Kasumi-1 (cell line): ENCODE measurements around the gene TRAPPC3.
A peak's percentile ranks its signal among the peaks of the same experiment; 100 is the strongest.
"Not testable (repeated sequence)": the region's sequence is repeated elsewhere in the genome, so short reads cannot be mapped to it uniquely, and the experiment has no call there.

Experiments used
- DNase-seq, 2 experiments: peaks; one replicate each; lab custom pipeline; 2025; lab: John Stamatoyannopoulos, UW

The TRAPPC3 gene

DNA sequence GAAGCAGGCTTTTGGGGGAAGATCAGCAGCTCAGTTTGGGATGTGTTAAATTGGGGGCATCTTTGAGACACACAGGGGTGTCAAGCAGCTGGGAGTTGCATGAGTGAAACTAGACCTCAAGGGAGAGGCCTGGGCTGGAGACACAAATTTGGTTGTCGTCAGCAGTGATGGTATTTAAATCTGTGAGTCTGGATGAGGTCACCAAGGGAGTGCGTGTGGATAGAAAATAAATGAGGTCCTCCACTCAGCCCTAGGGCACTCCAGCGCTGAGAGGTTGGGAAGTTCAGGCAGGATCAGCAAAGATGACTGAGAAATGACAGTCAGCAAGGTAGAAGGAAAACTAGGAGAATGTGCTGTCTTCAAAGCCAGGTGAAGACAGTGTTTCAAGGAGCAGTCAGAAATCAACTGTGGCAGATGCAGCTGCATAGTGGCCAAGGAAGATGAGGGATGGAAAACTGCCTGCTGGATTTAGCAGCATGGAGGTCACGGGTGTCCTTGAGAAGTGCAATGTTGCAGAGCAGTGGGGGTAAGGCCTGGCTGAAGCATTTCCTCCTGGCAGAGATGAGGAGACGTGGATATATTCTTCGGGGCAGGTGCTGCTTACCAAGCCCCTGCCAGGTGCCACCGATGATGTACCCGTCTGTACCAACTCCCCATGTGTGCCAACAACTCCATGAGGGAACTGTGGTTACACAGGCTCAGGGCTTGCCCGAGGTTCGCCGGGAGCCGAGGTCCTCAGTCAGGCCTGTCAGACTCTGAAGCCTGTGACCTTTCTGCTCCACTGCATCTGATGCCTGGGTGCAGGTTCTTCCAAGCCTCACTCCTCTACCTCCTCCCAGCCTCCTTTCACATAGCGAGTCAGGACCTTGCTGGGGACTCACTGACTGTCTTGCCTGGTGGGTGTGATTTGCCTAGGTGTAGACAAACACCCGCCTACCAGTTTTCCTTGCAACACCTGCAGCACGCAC lies 17.9 kb upstream of the TRAPPC3 start:
- no peak for DNase-seq

DNA sequence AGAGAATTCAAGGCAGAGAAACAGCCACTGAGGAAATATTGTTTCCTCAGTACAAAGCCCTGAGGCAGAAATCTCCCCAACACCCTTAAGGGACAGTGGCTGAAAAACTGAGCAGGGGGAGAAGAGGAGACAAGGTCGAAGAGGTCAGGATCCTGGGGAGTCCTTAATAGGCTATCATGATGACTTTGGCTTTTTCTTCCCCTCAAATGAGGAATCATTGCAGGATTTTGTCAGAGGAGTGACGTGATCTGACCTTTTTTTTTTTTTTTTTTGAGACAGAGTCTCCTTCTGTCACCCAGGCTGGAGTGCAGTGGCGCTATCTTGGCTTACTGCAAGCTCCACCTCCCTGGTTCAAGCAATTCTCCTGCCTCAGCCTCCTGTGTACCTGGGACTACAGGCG lies 16.9 kb upstream of the TRAPPC3 start:
- no peak for DNase-seq

DNA sequence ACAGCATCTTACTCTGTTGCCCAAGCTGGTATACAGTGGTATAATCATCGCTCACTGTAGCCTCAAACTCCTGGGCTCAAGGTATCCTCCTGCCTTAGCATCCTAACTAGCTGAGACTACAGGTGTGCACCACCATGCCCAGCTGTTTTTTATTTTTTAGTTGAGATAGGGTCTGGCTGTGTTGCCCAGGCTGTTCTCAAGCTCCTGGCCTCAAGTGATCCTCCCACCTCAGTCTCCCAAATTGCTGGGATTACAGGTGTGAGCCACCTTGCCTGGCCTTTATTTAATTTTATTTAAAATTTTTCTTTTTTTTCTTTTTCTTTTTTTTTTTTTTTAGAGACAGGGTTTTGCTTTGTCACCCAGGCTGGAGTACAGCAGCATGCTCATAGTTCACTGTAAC lies 15.9 kb upstream of the TRAPPC3 start:
- no peak for DNase-seq

DNA sequence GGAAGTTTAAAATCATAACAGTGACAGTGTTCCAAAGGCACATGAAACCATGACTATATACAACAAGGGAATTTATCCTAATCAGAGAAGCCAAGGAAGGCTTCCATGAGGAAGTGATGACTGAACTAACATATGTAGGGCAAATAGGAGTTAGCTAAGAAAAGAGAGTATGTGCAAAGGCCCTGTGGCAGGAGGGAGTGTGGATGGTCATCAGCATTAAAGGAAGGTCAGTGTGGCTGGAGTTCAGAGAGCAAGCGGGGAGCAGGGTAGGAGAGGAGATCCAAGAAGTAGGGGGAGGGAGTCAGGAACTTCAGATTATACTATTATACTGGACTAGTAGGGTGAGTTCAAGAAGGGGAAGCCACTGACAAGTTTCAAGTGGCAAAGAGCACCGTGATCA lies 15.1 kb upstream of the TRAPPC3 start:
- no peak for DNase-seq

DNA sequence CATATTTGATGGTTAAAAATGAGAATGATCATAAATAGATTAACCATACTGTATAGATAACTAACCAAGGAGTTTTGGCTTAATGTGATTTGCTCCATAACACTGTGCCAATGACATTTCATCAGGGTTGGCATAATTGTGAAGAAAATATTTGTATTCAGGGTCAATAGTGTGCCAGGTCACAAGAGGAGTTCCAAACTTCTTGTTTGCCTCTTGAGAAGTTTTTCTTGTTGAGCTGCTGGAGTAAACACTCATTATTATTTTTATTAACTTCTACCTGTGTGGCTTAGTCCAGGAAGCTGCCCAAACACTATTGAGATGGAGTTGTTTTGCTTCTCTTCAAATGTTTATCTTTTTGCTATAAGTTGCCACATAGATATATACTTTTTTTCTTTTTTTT lies 14.1 kb upstream of the TRAPPC3 start:
- DNase-seq, result no peak

DNA sequence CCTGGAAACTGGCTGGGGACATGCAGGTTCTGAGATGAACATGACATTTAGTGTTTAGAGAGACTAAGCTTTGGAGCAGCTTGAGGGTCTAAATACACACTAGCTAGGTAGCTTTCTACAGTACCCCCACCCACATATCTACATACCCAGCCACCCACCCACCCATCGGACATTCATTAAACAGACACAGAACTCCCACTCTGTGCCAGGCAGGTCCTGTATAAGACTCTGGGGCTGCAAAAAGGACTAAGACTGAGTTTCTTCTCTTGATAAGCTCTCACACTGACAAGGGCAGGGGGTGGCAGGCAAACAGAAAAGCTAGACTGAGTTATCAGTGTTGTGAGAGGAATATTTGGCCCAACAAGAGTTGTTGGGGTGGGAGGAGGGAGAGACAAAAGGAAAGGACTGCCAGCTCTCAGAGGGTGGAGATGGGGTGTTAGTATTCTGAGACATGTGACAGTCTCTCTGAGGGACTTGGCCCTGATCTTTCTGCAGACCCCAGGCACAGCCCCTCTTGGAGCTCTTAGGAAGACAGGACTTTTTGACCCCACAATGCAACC lies 13.5 kb upstream of the TRAPPC3 start:
- no peak for DNase-seq

DNA sequence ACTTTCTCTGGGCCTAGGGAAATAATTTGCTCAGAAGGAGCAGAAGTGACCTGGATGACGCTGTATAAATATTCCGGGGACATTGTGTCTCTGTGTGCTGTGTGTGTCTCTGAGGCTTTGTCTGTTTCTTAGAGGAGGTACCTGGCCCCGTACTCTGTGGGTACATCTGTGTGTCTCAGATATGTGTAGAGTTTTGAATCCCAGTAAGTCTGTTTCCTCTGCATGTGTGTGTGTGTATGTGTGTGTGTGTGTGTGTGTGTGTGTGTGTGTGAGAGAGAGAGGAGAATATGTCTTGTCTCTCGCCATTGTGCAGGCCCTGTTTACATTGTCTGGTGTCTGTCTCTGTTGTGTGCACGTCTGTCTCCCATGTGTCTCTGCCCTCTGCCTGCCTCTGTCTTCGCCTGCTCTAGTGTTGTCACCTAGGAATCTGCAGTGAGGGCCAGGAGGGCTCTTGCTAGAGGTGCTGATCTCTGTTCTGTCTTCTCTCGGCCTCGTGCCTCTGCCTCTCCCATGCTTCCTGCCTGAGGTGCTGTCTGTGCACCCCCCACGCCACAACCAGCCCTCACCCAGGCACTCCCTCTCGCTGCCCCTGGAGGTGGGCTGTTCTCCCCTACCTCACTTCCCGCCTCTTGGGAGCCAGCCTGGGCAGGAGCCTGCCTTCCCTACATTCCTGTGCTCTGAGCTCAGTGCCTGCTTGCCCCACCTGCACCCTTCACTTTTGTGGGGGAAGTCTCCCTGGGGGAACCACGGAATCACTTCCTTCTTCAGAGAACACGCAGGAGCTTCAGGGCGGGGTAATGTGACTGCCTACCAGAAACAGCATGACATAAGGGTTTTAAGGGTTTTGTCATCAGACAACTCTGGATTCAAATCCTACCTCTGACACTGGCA lies 12.6 kb upstream of the TRAPPC3 start:
- peak; percentile 42 to 56 for DNase-seq

DNA sequence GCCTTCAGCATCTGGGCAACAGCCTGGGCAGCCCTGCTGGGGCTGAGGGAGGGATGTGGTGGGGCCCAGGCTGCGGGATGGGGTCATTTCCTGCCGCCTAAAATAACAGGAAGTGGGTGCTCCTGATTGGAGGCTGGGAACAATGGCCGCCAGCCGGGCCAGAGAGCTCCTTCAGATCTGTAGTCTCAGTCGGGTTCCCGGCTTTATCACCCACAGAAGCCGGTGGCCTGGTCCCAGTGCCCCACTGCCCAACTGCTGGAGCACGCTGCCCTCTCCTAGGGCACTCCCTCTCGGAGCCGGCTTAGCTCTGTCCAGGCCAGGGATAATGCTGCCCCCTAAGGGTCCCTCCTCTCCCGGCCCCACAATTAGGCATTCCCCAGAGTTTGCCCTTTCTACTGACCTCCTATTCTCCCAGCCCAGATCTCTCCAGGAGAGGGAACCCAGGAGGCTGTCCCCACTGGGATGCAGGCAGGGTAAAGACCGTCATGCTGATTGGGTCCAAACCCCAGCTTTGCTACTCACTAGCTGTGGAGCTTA lies 11.7 kb upstream of the TRAPPC3 start:
- peak; percentile 70 to 72 for DNase-seq

DNA sequence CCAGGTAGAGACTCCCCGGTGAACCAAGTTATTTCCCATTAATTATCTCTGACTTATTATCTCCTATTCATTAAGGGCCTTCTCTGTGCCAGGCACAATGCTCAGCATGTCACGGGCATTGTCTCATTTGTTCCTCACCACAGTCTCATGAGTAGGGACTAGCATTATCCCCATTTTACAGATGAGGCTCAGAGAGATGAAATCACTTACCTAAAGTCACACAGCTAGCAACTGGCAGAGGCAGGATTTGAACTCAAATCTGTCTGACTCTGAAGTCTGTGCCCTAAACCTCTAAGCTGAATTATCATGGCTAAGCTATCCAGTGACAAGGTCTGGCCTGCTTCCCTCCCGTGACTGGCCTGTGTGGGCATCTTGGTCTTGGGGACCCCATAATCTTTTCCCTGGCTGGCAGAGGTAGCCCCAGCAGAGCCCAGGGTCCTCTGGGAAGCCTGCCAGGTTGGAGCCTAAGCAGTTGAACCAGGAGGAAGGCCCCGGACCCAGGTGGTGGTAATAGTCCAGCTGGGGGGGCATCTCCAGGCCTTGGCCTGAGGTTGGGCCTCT lies 11.2 kb upstream of the TRAPPC3 start:
- no peak for DNase-seq

DNA sequence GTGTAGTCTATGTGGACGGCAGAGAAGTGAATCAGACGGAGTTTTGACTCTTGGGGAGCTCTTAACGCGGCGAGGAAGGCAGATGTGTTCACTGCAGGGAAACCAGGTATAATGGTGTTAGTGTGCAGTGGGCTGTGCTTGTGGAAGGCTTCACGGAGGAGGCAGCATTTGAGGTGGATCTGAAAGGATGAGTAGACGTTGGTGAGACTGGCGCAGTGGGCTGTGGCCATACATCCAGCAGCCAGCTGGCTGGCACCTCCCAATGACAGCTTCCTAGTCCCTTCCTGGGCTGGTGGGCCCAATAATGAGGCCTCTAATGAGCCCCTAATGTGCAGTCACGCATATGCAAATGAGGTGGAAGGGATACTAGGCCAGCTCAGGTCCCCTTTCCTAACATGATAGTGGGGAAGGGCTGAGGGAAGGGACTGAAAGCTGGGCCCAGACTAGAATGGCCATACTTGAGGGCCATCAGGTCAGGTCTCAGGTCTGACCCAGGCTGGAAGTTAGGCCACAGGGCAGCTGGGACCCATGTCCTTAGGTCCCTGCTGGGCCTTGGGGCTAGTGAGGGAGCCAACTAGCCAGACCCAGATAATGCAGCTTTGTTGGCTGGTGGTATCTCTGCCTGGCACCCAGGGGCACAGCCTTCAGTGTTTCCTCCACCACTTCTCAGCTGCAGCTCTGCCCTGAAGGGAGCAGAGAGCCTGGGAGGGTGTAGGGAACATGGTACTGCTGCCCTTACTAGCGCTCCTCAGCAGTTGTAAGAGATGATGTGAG lies 10.5 kb upstream of the TRAPPC3 start:
- no peak for DNase-seq

DNA sequence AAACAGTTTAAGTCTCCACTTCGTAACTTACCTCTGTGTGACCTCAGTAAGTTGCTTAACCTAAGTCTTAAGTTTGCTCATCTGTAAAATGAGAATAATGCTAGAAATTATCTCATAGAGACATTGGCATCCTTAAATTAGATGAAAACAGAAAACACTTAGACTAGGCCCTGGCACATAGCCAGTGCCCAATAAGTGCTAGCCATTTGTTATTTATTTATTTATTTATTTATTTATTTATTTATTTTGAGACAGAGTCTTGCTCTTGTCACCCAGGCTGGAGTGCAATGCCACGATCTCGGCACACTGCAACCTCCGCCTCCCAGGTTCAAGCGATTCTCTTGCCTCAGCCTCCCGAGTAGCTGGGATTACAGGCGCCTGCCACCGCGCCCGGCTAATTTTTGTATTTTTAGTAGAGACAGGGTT lies 9.6 kb upstream of the TRAPPC3 start:
- DNase-seq, result not testable (repeated sequence)

DNA sequence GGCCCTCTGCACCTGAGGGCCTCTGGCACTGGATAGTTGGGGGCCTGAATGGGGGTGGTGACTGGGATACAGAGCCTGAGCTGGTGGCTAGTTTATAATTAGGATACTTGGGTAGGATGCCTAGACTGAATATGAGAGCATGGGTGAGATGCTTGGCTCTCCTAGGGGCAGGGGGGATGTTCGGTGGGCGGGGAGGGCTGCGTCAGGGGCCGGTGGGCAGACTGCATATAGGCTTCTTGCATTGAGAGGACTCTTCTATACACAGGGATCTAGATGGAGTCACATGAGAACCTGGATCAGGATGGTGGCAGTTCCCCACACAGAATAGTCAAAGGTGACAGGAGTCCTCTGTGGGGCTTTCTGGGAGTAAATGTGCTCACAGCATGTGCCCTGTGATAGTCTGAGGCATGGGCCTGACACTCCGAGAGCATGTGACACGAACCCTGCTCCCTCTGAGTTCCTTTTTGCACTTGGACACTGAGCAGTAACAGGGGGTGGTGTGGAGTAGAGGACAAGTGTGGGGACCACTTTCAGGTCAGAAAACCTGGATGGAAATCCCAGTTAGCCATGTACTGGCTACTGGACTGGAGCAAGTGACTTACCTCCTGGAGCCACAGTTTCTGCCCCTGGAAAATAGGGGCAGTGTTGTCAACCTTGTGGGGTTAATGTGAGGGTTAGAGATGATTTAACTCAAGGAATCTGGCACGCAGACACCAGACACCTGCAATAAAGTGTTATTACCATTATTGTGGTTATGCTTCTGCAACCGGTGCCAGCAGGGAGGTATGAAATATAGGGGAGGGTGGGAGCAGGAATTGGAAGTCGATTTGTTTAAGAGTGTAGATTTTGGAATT lies 8.9 kb upstream of the TRAPPC3 start:
- DNase-seq, result no peak

DNA sequence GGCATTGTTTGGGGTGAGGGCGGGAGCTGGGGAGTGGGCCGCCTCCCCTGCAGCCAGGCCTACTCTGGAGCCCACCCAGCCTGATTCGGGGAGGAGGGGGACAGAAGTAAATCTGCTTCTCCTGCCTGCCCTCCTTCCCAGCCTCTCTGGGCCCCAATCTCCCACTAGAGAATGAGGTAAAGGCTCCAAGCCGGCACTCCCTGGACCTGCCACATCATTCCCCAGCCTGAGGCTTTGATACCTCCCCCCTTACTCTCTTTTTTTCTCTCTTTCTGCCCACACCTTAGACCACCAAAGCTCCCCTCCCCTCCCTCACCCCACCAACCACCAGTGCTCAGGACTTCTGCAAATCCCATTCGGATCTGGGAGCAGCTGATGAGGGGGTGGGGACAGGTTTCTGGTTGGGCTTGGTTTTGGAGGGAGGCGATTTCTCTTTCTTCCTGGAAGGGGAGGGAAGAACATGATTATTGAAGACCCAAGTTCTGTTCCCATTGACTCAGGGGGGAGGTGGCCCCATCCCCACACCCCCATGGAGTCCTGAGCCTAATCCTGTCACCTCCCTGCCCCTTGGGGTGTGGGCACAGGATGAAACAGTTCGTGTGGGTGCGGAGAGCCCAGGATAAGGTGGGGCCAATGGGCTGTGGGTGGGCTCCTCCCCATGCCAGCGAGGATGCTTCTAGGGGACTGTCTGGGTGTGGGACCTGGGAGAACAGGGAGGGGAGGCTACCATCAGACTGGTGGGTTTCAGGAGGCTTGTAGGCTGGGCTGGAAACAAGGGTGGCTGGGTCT lies 8.0 kb upstream of the TRAPPC3 start:
- peak; percentile 21 to 29 for DNase-seq

DNA sequence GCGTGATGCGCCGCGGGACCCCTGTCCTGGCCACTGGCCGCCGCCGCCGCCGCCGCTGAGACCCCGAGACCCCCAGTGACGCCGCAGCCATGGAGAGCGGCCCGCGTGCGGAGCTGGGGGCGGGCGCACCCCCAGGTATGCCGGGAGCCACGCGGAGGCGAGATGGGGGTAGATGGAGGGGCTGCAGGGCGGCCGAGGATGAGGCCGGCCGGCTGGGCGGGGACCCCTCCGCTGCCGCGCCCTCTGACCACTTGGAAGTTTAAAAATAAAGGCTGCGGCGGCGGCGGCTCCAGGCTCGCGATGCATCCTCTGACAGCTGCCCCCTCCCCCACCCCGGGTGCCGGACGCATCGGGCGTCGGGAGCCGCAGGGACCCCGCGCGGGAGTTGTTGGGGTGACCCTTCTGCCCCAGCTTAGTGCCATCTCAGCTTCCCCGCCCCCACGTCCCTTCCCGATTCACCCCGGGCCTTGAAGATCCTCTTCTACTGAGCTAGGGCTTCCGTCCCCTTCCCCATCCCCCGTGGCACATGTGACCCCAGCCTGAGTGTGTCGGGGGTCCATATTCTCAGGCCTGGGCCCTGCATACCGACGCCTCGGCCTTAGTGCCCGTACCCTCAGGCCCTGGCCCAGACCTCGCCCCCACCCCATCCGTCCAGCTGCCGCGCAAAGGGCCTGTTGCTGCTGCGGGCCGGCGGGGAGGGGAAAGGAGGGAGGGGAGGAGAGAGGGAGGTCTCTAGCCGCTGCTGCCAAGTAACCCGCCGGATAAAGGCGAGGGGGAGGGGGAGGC lies 7.2 kb upstream of the TRAPPC3 start:
- peak; percentile 50 to 51 for DNase-seq

DNA sequence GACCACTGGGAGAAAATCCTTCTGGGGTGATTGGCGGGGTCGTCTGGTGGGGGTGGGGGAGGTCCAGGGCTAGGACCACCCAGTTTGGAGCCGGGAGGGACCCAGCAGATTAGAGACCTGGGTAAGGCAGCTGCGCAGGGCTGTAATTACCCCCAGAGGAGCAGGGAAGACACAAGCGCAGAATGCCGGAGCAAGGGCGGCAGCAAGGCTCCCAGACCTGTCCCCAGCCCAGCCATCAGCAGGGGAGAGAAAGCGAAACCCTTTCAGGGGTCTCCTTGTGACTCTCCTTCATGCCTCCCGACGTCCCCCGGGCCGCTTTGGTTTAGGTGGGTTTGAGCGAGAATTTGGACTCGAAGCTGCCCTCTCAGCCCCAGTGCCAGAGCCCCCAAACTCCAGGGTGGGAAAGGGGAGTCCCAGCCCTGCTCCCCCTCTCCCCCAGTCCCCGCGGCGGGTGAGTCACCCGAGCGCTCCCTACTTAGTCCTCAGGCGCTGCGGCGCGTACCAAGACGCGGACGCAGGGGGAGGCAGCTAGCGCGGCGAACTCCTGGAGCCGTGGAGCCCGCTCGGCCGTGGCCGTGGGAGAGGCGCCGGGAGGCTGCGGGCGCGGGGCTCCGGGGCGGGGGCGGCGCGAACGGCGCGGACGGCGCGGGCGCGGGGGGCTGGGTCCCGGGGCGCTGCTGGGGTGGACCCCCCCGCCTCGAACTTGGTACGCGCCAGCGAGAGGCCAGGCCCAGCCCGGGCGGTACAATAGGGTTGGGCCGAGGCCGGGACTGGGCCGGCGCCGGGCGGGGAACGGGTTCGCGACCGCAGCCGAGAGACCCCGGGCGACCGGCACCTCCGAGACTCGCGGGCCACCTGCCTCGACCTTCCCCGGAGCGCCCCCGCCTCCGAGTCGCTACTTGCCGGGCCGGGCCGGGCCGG lies 6.4 kb upstream of the TRAPPC3 start, which contains the start of gene MAP7D1:
Gene MAP7D1, plus strand, starts transcription at position 753 of the 921 bp plus-strand sequence. CDS start 258 bp downstream, outside the sequence.
- DNase-seq, result peak; percentile 53 to 65

DNA sequence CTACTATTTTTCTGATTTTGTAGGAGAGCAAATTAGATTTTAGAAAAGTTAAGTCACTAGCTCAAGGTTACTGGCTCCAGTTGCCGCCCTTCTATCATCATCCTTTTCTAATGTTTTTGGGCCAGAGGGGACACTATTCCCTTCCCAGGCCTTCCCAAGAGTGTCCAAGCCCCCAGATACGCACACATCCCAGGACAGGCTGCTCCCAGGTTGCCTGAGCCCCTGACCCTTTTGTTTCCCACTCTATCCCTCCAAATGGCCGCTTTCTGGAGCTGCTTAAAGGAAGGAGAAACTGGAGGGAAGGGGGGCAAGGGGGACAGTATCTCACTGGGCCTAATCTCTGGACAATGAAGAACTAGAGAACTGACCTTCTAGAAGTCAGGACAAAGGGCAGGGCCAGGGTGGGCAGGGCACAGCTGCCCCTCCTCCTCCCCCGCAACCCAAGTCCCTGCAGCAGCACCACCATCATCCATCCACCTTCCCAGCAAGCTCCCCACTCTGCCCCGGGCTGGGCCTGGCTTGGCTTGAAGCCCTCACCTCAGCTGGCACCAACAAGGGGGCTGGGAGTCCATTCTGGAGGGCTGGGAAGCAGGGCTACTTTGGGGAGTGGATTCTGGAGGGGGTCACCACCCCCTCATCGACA lies 5.6 kb upstream of the TRAPPC3 start:
- no peak for DNase-seq

DNA sequence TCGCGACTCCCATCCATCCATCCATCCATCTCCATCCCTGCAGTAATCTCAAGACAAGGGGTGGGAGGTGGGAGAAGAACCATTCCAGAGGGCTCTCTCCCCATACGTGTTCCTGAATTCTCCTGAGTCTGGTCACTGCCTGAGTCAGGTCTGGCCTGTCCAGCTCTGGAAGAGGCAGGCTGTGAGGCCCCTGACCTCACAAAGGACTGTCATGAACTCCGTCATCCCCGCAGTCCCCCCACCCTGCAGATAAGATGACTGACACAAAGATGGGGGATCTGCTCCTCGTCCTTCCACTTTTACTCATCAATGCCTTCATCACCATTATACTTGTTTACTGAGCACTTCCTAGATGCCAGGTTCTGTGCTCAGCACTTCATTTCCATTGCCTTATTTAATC lies 5.0 kb upstream of the TRAPPC3 start:
- DNase-seq, result no peak
